ENCODE measurements around the gene UBQLN1.
"Not testable (repeated sequence)": the region's sequence is repeated elsewhere in the genome, so short reads cannot be mapped to it uniquely, and the experiment has no call there.

Gene UBQLN1

DNA sequence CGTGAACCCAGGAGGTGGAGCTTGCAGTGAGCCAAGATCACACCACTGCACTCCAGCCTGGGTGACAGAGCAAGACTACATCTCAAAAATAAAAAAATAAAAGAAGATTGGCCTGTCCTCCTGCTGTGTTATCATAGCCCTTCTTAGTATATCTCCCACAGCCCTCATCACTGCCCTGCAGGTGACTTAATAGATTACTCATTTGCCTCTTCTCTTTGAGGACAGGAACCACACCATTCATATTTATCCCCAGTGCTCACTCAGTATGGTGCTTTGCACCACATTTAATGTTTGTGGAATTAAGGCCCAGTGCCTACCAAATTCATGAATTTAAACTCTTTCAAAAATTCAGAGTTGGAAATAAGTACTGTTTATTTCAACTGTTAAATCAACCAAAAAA is 74.5 kb downstream of the UBQLN1 start:
- no peak for DNase-seq (ENCODE audit: low spot score)

DNA sequence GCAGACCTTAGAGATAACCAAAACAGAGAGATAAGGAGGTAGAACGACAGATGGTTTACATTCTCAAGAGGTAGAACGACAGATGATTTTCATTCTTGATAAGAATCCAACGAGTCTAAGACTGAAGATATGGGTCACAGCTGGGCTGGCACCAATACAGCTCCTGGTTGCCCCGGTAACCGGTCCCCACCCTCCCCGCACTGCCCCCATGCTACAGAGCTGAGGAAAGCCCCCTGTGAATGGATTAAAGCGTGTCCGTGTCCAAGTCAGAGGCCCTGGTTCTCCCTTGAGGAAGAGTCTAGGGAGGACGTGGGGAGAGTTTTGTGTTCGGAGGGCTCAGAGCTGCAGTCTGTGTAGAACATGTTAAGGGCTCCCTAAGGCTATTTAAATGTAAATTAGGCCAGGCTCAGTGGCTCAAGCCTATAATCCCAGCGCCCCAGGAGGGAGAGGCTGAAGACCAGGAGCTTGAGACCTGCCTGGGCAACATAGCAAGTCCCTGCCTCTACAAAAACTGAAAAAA is 76.8 kb downstream of the UBQLN1 start:
- no peak for DNase-seq (ENCODE audit: low spot score)

- no peak for DNase-seq (ENCODE audit: low spot score)
Observed at GRCh38 chr9:83629433-83630104, 78.2 kb downstream of the UBQLN1 start.

GRCh38 chr9:83628540-83628939 is 79.2 kb downstream of the UBQLN1 start:
- no peak for DNase-seq (ENCODE audit: low spot score)

GRCh38 chr9:83625178-83625577 is 82.6 kb downstream of the UBQLN1 start:
- DNase-seq (ENCODE audit: low spot score): no peak

- peak; percentile 34 for DNase-seq (ENCODE audit: low spot score)
Observed at GRCh38 chr9:83623679-83624076, 84.1 kb downstream of the UBQLN1 start.

DNA sequence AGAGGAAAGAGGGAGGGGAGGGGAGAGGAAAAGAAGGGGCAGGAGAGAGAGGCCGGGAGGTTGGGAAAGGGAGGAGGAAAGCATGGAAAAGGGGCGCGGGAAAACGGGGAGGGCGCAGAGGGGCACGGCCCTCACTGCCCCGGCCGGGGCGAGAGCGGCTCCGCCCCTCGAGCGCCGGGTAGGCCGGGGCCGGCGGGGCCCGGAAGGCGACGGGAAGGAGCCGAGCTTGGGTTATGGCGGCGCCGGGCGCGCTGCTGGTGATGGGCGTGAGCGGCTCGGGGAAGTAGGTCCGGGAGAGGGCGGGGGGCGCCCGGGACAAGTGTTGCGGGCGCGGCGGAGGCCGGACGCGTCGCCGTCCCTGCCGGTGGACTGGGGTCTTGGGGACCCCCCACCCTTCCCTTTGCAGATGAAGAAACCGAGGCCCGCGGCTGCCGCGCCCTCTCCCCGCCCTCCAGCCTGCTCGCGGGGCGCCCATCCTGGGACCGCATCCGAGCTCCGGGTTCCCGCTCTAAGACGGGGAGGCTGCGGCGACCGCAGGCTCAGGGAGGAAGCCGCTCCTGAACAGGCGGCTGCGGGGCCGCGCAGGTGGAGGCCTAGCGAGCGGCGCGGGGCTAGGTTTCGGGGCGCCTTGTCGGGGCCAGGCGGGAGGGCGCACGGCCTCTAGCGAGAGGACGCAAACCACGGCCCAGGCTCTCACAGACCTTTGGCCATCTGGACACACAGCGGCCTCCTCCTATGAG is 84.6 kb downstream of the UBQLN1 start, which contains the start of gene IDNK:
IDNK (plus strand) TSS at position 205 of the 740 bp plus-strand sequence; CDS start at position 234, 29 bp downstream.
- peak; percentile 51 for DNase-seq (ENCODE audit: low spot score)

DNA sequence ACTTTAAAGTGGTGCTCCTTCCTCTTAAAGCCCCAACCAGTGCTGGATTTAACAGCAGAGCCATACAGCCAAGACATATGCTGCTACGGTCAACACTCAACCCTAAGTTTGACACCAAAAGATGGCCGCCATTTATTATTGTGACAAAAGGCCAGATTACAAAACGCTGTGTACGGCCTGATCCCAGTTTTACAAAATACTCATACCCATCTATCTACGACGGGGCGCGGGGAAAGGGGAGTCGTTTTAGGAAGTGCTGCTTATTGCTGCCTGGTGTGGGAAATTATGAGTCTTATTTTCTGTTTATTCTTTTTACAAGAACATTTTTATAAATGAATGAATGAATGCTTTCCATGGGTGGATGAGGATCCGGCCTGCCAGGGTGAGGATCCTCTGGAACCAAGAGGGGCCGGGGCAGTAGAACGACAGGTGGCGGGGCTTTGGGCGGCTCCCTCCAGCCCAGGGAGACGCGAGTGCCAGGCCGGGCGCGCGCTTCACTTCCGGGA is 85.3 kb downstream of the UBQLN1 start:
- DNase-seq (ENCODE audit: low spot score): no peak

DNA sequence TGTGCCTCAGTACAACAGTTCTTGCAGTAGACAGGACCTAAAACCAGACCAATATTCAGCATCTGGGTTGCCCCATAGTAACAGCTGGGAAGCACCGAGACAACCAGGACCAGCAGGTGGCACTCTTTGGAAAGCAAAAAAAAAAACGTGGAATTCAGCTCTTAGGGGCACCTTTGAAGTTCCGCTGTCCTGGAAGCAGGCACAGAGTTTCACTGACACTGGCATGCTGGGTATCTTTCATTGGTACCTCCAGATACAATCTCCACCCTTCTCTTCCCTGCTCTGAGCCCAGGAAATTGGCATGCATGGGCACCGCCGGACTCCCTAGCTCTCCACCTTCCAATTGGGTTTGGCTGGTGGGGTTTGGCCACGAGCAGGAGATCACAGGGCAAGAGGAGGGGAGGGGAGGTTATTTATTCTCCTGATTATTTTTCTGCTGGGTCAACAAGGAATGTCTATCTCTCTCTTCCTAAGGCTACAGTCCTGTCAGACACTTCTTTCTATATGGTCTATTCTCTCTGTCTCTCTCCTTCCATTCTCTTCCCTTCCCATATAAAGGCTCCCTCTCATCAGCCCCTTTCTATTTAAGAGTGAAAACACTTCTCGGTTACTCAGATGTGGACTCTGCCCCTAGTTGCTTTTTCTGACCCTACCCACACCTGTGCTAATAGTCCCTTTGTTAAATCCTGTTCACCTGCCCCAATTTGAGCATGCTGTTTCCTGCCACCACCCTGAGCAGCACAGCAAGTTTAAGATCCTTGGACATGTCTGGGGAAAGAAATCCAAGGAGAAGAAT is 86.7 kb downstream of the UBQLN1 start:
- peak; percentile 90 for DNase-seq (ENCODE audit: low spot score)

GRCh38 chr9:83617299-83617698 is 90.5 kb downstream of the UBQLN1 start:
- no peak for DNase-seq (ENCODE audit: low spot score)

DNA sequence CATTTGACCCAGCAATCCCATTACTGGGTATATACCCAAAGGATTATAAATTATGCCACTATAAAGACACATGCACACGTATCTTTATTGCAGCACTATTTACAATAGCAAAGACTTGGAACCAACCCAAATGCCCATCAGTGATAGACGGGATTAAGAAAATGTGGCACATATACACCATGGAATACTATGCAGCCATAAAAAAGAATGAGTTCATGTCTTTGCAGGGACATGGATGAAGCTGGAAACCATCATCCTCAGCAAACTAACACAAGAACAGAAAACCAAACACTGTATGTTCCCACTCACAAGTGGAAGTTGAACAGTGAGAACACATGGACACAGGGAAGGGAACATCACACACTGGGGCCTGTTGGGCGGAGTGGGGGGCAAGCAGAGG is 94.5 kb downstream of the UBQLN1 start:
- DNase-seq (ENCODE audit: low spot score): not testable (repeated sequence)

Data from SW480 (cell line).